BJ (cell line): ENCODE measurements around the gene TMEM247. TPM values are rescaled to one million over a fixed set of nuclear protein-coding genes. Genes with fewer than 3 reads are reported as not detected.

Experiments used
- CTCF ChIA-PET: fragments of 350-600 bp; formaldehyde crosslinking; extraction: SDS; loops from one replicate; lab custom pipeline; 2021; ENCODE audit warnings: antibody characterized with exemption, inconsistent platforms; lab: Yijun Ruan, JAX
- POLR2A ChIA-PET: fragments of 300-600 bp; sonication (Branson Sonifier 250); formaldehyde crosslinking; extraction: SDS; loops from one replicate; lab custom pipeline; 2021; ENCODE audit warnings: antibody characterized with exemption; lab: Charles Lee
- DNase-seq: peaks from one replicate; pipeline ENCODE4 v3.0.0-alpha.2; 2011; ENCODE audit warnings: low read depth
- H3K27me3 ChIP-seq: 2 replicates; pipeline ENCODE4 v1.6.0; 2011; ENCODE audit warnings: low read length; ENCODE audit not compliant: control insufficient read depth, insufficient read depth
- H3K36me3 ChIP-seq: 2 replicates; pipeline ENCODE4 v1.5.1; 2011; ENCODE audit warnings: low read length; ENCODE audit not compliant: control insufficient read depth, insufficient read depth
- H3K4me3 ChIP-seq: 2 replicates; pipeline ENCODE4 v1.5.1; 2011; ENCODE audit warnings: low read depth, mild to moderate bottlenecking, control low read depth, low read length
- CTCF ChIP-seq: IDR thresholded peaks from 2 replicates; pipeline ENCODE4 v1.5.1; 2011; ENCODE audit warnings: low read depth, mild to moderate bottlenecking, control low read depth, inconsistent platforms, low read length, moderate library complexity; ENCODE audit not compliant: insufficient read depth
- polyA plus RNA-seq: library from polyadenylated mRNA; depleted of rRNA; stranded (reverse); fragments of >200 nt; gene quantifications from 2 replicates; pipeline ENCODE4 v1.2.3, GENCODE V29; 2011

The TMEM247 gene
- polyA plus RNA-seq, 1 experiment: not detected

- no peak for TF ChIP-seq CTCF
- H3K27me3 ChIP-seq: peaks cover 2% of the 10 kb centered on the region; the same call in 1 of the 2 replicates
- H3K4me3 ChIP-seq: no peak overlapping the region
- POLR2A ChIA-PET: interaction anchor here (0.6 kb wide), 1 partner anchor 135 kb away, joined by 16 read pairs; no protein-coding TSS in a partner anchor
- CTCF ChIA-PET: interaction anchor here (1.0 to 1.3 kb wide), 2 partner anchors 9 to 11 kb away, joined by 4 to 5 read pairs; no protein-coding TSS in a partner anchor
- no peaks in the 10 kb centered on the region for H3K36me3 ChIP-seq
- DNase-seq: no peak
Measured at GRCh38 chr2:46451131-46451711, 28.1 kb upstream of the TMEM247 start.

- ChIA-PET CTCF (interaction anchor here (4.8 kb wide), 1 partner anchor 464 kb away, joined by 34 read pairs; no protein-coding TSS in a partner anchor), POLR2A (no interaction called here)
- H3K36me3 ChIP-seq: no peaks in the 10 kb centered on the region
- no peak for TF ChIP-seq CTCF
- no peak for DNase-seq
- no peak overlapping the region for H3K4me3 ChIP-seq
- H3K27me3 ChIP-seq: no peaks in the 10 kb centered on the region
Measured at GRCh38 chr2:46456789-46457188, 22.6 kb upstream of the TMEM247 start.

GRCh38 chr2:46458763-46459500 is 20.4 kb upstream of the TMEM247 start:
- POLR2A ChIA-PET: no interaction called here

GRCh38 chr2:46459694-46460093 is 19.7 kb upstream of the TMEM247 start:
- ChIA-PET POLR2A (interaction anchor here (0.7 kb wide), 1 partner anchor 91 kb away, joined by 3 read pairs; no protein-coding TSS in a partner anchor), CTCF (interaction anchor here (0.7 to 4.8 kb wide), 11 partner anchors 22 to 469 kb away, joined by 3 to 34 read pairs (median 3); no protein-coding TSS in a partner anchor)
- H3K27me3 ChIP-seq: no peaks in the 10 kb centered on the region
- no peak for TF ChIP-seq CTCF
- H3K4me3 ChIP-seq: no peak overlapping the region
- no peak for DNase-seq
- no peaks in the 10 kb centered on the region for H3K36me3 ChIP-seq

More at GRCh38 chr2:46458763-46459500, 20.4 kb upstream of the TMEM247 start:
- CTCF ChIA-PET: interaction anchor here (0.6 to 4.8 kb wide), 7 partner anchors 16 to 466 kb away, joined by 3 to 34 read pairs (median 3); no protein-coding TSS in a partner anchor
- DNase-seq: no peak
- Histone ChIP-seq H3K4me3 (no peak overlapping the region), H3K27me3 (no peaks in the 10 kb centered on the region), H3K36me3 (no peaks in the 10 kb centered on the region)
- no peak for TF ChIP-seq CTCF
